Measurements from ENCODE around the gene RTP5. TPM values are rescaled to one million over a fixed set of nuclear protein-coding genes. Genes with fewer than 3 reads are reported as not detected.
"Not testable (repeated sequence)": the region's sequence is repeated elsewhere in the genome, so short reads cannot be mapped to it uniquely, and the experiment has no call there.

RTP5 gene
- not detected in 2 replicates for total RNA-seq (2014; rRNA removed; shearing (Covaris generic); ENCODE audit: low replicate concordance)

- no peak for DNase-seq (ENCODE audit: low read depth)
- in situ Hi-C loops (cut with HindIII; ENCODE audit: low pct_unique_long_range_greater_than_20kb, low sequenced_read_pairs) = no loop called here
These were observed at the start of gene RTP5 for GRCh38 chr2:241869087-241869961. TSS of gene RTP5 (plus strand) at chr2:241869729. CDS start at chr2:241869757, 28 bp downstream.

GRCh38 chr2:241819947-241820624 is 49.4 kb upstream of the RTP5 start:
- DNase-seq (ENCODE audit: low read depth); in situ Hi-C loops (cut with HindIII; ENCODE audit: low pct_unique_long_range_greater_than_20kb, low sequenced_read_pairs): not testable (repeated sequence)

- no peak for DNase-seq (ENCODE audit: low read depth)
These were observed 48.7 kb upstream of the RTP5 start for GRCh38 chr2:241820625-241821384.

GRCh38 chr2:241821460-241822263 is 47.9 kb upstream of the RTP5 start:
- in situ Hi-C loops (cut with HindIII; ENCODE audit: low pct_unique_long_range_greater_than_20kb, low sequenced_read_pairs) = no loop called here
- no peak for DNase-seq (ENCODE audit: low read depth)

More at GRCh38 chr2:241820625-241821384, 48.7 kb upstream of the RTP5 start:
- in situ Hi-C loops (cut with HindIII; ENCODE audit: low pct_unique_long_range_greater_than_20kb, low sequenced_read_pairs) = no loop called here

- DNase-seq (ENCODE audit: low read depth) = no peak
- in situ Hi-C loops (cut with HindIII; ENCODE audit: low pct_unique_long_range_greater_than_20kb, low sequenced_read_pairs) = no loop called here
These were observed 47.3 kb upstream of the RTP5 start for GRCh38 chr2:241822264-241822623.

GRCh38 chr2:241823531-241824437 is 45.7 kb upstream of the RTP5 start:
- in situ Hi-C loops (cut with HindIII; ENCODE audit: low pct_unique_long_range_greater_than_20kb, low sequenced_read_pairs); DNase-seq (ENCODE audit: low read depth): not testable (repeated sequence)

- DNase-seq (ENCODE audit: low read depth) = no peak
- in situ Hi-C loops (cut with HindIII; ENCODE audit: low pct_unique_long_range_greater_than_20kb, low sequenced_read_pairs) = no loop called here
These were observed 42.1 kb upstream of the RTP5 start for GRCh38 chr2:241827394-241827793.

- DNase-seq (ENCODE audit: low read depth) = no peak
- in situ Hi-C loops (cut with HindIII; ENCODE audit: low pct_unique_long_range_greater_than_20kb, low sequenced_read_pairs) = no loop called here
These were observed 36.3 kb upstream of the RTP5 start for GRCh38 chr2:241833101-241833663.

GRCh38 chr2:241833756-241834526 is 35.6 kb upstream of the RTP5 start:
- in situ Hi-C loops (cut with HindIII; ENCODE audit: low pct_unique_long_range_greater_than_20kb, low sequenced_read_pairs); DNase-seq (ENCODE audit: low read depth): not testable (repeated sequence)

GRCh38 chr2:241834527-241835210 is 34.9 kb upstream of the RTP5 start:
- in situ Hi-C loops (cut with HindIII; ENCODE audit: low pct_unique_long_range_greater_than_20kb, low sequenced_read_pairs) = no loop called here
- DNase-seq (ENCODE audit: low read depth) = no peak

- DNase-seq (ENCODE audit: low read depth) = no peak
- in situ Hi-C loops (cut with HindIII; ENCODE audit: low pct_unique_long_range_greater_than_20kb, low sequenced_read_pairs) = no loop called here
These were observed 33.9 kb upstream of the RTP5 start for GRCh38 chr2:241835611-241836010.

GRCh38 chr2:241836292-241836691 is 33.2 kb upstream of the RTP5 start:
- in situ Hi-C loops (cut with HindIII; ENCODE audit: low pct_unique_long_range_greater_than_20kb, low sequenced_read_pairs) = no loop called here
- DNase-seq (ENCODE audit: low read depth) = no peak

- in situ Hi-C loops (cut with HindIII; ENCODE audit: low pct_unique_long_range_greater_than_20kb, low sequenced_read_pairs) = no loop called here
- no peak for DNase-seq (ENCODE audit: low read depth)
These were observed 32.1 kb upstream of the RTP5 start for GRCh38 chr2:241837197-241837965.

GRCh38 chr2:241841181-241842066 is 28.1 kb upstream of the RTP5 start:
- no peak for DNase-seq (ENCODE audit: low read depth)

More at GRCh38 chr2:241841181-241842066, 28.1 kb upstream of the RTP5 start:
- in situ Hi-C loops (cut with HindIII; ENCODE audit: low pct_unique_long_range_greater_than_20kb, low sequenced_read_pairs) = no loop called here
